GM12873 (cell line): Measurements from ENCODE around the gene ATXN7L1.

Experiments
- TF ChIP-seq, protein P1 (sequence below): IDR thresholded peaks from 2 replicates; pipeline ENCODE4 v1.5.1; 2012; ENCODE audit warnings: low read depth, mild to moderate bottlenecking, moderate library complexity, low read length, control low read depth; ENCODE audit not compliant: insufficient read depth; ENCODE audit errors: missing control alignments

Gene ATXN7L1

DNA sequence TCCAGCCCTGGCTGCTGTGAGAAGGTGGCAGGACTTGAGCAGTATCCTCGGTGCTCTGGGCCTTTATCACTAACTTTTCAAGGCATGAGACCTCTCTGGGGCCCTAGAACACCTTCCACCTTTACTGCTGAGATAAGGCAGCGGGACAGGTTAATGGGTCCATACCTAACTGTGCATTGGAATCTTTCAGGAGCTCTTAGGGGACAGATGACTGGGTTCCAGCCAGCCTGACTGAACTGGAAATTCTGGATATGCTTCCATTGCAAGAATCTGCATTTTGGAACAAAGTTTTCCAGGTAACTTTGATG lies 73.0 kb downstream of the ATXN7L1 start:
- TF ChIP-seq, protein P1, sequence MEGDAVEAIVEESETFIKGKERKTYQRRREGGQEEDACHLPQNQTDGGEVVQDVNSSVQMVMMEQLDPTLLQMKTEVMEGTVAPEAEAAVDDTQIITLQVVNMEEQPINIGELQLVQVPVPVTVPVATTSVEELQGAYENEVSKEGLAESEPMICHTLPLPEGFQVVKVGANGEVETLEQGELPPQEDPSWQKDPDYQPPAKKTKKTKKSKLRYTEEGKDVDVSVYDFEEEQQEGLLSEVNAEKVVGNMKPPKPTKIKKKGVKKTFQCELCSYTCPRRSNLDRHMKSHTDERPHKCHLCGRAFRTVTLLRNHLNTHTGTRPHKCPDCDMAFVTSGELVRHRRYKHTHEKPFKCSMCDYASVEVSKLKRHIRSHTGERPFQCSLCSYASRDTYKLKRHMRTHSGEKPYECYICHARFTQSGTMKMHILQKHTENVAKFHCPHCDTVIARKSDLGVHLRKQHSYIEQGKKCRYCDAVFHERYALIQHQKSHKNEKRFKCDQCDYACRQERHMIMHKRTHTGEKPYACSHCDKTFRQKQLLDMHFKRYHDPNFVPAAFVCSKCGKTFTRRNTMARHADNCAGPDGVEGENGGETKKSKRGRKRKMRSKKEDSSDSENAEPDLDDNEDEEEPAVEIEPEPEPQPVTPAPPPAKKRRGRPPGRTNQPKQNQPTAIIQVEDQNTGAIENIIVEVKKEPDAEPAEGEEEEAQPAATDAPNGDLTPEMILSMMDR = no peak

- TF ChIP-seq, protein P1 = no peak
These were observed 73.6 kb downstream of the ATXN7L1 start for GRCh38 chr7:105802604-105803428.

- TF ChIP-seq, protein P1 = no peak
These were observed 75.4 kb downstream of the ATXN7L1 start for GRCh38 chr7:105800849-105801534.

GRCh38 chr7:105800442-105800841 lies 76.0 kb downstream of the ATXN7L1 start:
- TF ChIP-seq, protein P1 = no peak

- TF ChIP-seq, protein P1 = no peak
These were observed 76.7 kb downstream of the ATXN7L1 start for GRCh38 chr7:105799677-105800076.

- TF ChIP-seq, protein P1 = no peak
These were observed 77.4 kb downstream of the ATXN7L1 start for GRCh38 chr7:105799006-105799405.

DNA sequence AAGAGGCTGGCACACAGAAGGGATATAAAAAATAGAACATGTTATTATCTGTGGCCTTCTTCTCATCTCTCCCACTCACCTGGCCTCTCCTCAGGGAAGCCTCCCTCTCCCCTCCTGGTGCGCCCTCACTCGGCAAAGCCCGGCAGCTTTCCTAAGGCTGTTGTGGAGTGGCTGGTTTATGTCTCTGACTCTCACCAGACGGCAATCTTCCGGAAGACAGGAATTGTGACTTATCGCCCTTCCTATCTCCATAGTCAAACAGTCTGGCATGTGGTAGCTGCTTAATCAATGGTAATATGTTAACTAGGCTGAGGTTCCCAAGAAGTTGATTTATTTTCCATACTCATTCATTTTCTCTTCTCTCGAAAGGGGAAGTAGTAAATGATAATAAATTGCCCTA lies 78.7 kb downstream of the ATXN7L1 start:
- TF ChIP-seq, protein P1 = no peak
